Lower lobe of right lung (tissue), 2 donors: ENCODE results near the gene SMO. TPM values are rescaled to one million over a fixed set of nuclear protein-coding genes. Genes with fewer than 3 reads are reported as not detected.

Source experiments
- ATAC-seq, 2 donors: fragments of 200-7000 bp; cut with Tn5 transposase; one replicate each; pipeline ENCODE4 v1.9.1; 2020 to 2022; ENCODE audit warnings: mild to moderate bottlenecking in 2 of 2, moderate library complexity in 2 of 2
- DNase-seq: peaks from one replicate; pipeline ENCODE4 v3.0.0-alpha.2; 2020
- H3K27ac ChIP-seq: fragments of 200-600 bp; one replicate; pipeline ENCODE4 v1.8.0; 2022
- H3K27me3 ChIP-seq: fragments of 200-600 bp; one replicate; pipeline ENCODE4 v1.8.0; 2022; ENCODE audit warnings: low read depth
- H3K36me3 ChIP-seq: fragments of 200-600 bp; one replicate; pipeline ENCODE4 v1.8.0; 2022; ENCODE audit warnings: mild to moderate bottlenecking
- H3K4me1 ChIP-seq: fragments of 200-600 bp; one replicate; pipeline ENCODE4 v1.8.0; 2022
- H3K4me3 ChIP-seq: fragments of 200-600 bp; one replicate; pipeline ENCODE4 v1.8.0; 2022; ENCODE audit warnings: mild to moderate bottlenecking
- H3K9me3 ChIP-seq: fragments of 200-600 bp; one replicate; pipeline ENCODE4 v1.8.0; 2022
- intact Hi-C: fragments of 100-400 bp; cut with DNase I; formaldehyde crosslinking; loops from one replicate; pipeline ENCODE4 v1.11.0; 2022
- total RNA-seq: library from RNA; stranded (reverse); fragmentation: NEBNext Ultra II Directional; extraction: Animal tissue kit (Norgen Biotek cat#: 25700); gene quantifications from one replicate; pipeline ENCODE4 v1.2.1, GENCODE V29; 2021
- TF ChIP-seq, protein P1 (sequence below): fragments of 200-600 bp; IDR thresholded peaks from one replicate; pipeline ENCODE4 v1.8.0; 2022; ENCODE audit warnings: antibody characterized with exemption, mild to moderate bottlenecking
- donor health status: DM: no; HTN: yes; CAD: no; lungs with severe emphysema.

The SMO gene
- total RNA-seq, 1 donor from 2014 or later, result 3.1 TPM

DNA sequence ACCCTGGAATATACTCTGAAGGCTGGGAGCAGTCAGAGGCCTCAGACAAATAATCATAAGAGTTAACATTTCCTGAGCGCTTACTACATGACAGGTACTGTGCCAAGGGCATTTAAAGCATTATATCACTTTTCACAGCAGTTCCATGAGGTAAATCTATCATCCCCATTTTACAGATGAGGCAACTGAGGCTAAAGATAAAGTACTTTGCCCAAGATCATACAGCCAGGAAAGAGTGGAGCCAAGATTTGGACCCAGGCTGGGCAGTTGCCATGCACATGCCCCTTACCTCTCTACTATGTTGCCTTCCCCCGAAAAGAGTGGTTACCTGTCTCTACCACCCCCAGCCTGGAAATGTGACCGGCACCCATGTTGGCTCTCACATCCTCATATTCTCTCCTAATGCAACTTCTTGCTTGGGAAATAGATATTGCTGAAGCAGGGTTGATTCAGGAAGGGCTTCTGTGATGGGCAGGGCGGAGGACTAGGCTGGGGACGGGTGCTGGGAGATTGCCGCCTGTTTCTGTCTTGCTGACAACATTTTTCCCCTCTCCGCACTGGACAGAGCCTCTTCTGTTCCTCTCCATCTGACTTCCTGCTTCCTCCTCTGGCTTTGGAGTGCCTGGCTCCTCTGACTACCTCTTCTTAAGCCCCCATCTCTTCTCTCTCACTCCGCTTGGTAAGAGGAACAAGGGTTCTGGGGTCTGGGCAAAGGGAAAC is 13.8 kb downstream of the SMO start:
- Histone ChIP-seq H3K36me3 (no peaks in the 10 kb centered on the region), H3K4me3 (no peak overlapping the region), H3K9me3 (no peaks in the 10 kb centered on the region), H3K27ac (no peak overlapping the region), H3K4me1 (no peaks in the 10 kb centered on the region), H3K27me3 (no peaks in the 10 kb centered on the region)
- ATAC-seq (peak; percentile 36 to 55), DNase-seq (no peak)
- intact Hi-C loops, result no loop called here
- TF ChIP-seq, protein P1, sequence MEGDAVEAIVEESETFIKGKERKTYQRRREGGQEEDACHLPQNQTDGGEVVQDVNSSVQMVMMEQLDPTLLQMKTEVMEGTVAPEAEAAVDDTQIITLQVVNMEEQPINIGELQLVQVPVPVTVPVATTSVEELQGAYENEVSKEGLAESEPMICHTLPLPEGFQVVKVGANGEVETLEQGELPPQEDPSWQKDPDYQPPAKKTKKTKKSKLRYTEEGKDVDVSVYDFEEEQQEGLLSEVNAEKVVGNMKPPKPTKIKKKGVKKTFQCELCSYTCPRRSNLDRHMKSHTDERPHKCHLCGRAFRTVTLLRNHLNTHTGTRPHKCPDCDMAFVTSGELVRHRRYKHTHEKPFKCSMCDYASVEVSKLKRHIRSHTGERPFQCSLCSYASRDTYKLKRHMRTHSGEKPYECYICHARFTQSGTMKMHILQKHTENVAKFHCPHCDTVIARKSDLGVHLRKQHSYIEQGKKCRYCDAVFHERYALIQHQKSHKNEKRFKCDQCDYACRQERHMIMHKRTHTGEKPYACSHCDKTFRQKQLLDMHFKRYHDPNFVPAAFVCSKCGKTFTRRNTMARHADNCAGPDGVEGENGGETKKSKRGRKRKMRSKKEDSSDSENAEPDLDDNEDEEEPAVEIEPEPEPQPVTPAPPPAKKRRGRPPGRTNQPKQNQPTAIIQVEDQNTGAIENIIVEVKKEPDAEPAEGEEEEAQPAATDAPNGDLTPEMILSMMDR, result no peak

DNA sequence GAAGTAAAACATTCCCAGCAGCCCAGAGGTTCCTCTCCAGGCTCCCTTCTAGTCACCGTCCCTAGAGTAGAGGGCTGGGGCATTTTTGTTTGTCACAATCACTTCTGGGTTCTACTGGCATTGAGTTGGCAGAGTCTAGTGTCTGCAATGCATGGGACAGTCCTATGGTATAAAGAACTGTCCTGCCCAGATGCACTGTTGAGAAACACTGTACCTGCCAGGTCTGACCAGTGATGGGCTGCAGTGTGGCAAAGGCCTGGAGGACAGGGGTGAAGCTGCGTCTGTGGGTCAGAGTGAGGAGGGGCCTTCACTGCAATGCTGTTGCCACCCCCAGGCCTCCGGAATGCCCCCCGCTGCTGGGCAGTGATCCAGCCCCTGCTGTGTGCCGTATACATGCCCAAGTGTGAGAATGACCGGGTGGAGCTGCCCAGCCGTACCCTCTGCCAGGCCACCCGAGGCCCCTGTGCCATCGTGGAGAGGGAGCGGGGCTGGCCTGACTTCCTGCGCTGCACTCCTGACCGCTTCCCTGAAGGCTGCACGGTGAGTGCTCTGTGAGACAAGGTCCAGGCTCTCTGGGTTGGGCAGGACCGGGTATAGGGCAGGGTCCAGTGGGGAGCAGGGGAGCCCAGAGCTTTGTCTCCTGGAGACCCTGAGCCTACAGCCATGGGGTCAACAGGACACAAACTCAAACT is 14.8 kb downstream of the SMO start:
- Histone ChIP-seq H3K9me3 (no peaks in the 10 kb centered on the region), H3K36me3 (no peaks in the 10 kb centered on the region), H3K27me3 (no peaks in the 10 kb centered on the region), H3K4me3 (no peak overlapping the region), H3K4me1 (no peaks in the 10 kb centered on the region), H3K27ac (no peak overlapping the region)
- DNase-seq (no peak), ATAC-seq (peak in 1 of 2 donors; percentile 8)
- intact Hi-C loops, result no loop called here
- TF ChIP-seq, protein P1, result no peak

DNA sequence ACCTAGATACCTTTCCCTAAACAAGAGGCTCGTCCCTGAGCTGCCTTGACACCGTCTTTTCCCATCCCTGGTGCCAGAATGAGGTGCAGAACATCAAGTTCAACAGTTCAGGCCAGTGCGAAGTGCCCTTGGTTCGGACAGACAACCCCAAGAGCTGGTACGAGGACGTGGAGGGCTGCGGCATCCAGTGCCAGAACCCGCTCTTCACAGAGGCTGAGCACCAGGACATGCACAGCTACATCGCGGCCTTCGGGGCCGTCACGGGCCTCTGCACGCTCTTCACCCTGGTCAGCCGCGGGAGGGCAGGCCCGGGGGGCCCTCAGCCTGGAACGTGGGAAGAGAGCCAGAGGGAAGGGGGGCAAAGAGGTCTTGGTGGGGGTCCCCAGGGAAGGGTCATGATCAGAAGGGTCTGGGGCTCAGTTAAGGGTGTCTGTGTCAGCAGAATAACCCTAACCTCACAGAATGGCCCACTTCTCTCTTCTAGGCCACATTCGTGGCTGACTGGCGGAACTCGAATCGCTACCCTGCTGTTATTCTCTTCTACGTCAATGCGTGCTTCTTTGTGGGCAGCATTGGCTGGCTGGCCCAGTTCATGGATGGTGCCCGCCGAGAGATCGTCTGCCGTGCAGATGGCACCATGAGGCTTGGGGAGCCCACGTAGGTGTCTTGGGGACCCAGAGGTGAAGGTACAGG is 16.8 kb downstream of the SMO start:
- no peaks in the 10 kb centered on the region for H3K36me3 ChIP-seq
- intact Hi-C loops, result no loop called here
- no peak overlapping the region for H3K27ac ChIP-seq
- H3K4me1 ChIP-seq, result no peaks in the 10 kb centered on the region
- H3K4me3 ChIP-seq, result no peak overlapping the region
- TF ChIP-seq, protein P1, result no peak
- H3K27me3 ChIP-seq, result no peaks in the 10 kb centered on the region
- ATAC-seq (no peak), DNase-seq (no peak)
- H3K9me3 ChIP-seq, result no peaks in the 10 kb centered on the region

DNA sequence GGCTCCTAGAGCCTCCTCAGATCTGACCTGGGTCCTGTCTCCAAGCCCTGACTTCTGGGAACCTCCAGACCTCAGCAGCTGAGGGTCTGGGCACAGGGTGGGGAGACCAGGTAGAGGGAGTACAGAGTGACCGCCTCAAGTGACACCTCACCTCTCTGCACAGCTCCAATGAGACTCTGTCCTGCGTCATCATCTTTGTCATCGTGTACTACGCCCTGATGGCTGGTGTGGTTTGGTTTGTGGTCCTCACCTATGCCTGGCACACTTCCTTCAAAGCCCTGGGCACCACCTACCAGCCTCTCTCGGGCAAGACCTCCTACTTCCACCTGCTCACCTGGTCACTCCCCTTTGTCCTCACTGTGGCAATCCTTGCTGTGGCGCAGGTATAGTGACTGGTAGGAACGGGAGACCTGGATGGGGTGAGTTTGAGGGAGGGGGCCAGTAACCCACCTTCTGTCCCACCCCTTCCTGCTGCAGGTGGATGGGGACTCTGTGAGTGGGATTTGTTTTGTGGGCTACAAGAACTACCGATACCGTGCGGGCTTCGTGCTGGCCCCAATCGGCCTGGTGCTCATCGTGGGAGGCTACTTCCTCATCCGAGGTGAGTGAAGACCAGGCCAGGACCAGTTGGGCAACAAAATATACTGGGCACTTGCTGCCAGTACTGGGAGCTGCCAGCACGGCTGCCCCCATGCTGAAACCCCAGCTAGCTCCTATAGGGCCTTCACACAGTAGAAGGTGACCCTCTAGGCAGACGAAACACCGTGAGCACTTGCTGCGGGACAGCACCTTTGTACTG is 17.8 kb downstream of the SMO start:
- no peaks in the 10 kb centered on the region for H3K4me1 ChIP-seq
- intact Hi-C loops, result no loop called here
- no peaks in the 10 kb centered on the region for H3K36me3 ChIP-seq
- TF ChIP-seq, protein P1, result no peak
- ATAC-seq, result no peak
- no peaks in the 10 kb centered on the region for H3K9me3 ChIP-seq
- H3K27me3 ChIP-seq, result no peaks in the 10 kb centered on the region
- H3K27ac ChIP-seq, result no peak overlapping the region
- no peak for DNase-seq
- no peak overlapping the region for H3K4me3 ChIP-seq

DNA sequence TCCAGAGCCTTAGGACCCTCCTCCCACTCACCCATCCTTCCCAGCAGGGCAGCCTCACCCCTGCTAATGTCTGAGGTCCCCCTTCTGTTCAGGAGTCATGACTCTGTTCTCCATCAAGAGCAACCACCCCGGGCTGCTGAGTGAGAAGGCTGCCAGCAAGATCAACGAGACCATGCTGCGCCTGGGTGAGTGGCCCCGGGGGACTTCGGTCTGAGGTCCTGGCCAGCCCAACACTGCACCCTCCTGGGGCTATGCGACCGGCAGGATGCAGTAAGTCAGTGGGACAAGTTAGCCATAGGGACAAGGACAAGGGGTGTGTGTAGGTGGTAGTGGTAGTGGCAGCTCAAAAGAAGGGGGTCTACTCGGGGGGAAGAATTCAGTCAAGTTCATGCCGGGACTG is 20.2 kb downstream of the SMO start:
- H3K4me1 ChIP-seq, result no peaks in the 10 kb centered on the region

More for the DNA sequence above, 20.2 kb downstream of the SMO start:
- Histone ChIP-seq H3K27ac (no peak overlapping the region), H3K9me3 (no peaks in the 10 kb centered on the region), H3K4me3 (no peak overlapping the region), H3K27me3 (no peaks in the 10 kb centered on the region), H3K36me3 (no peaks in the 10 kb centered on the region)
- no peak for DNase-seq
- intact Hi-C loops, result no loop called here
- ATAC-seq, result no peak
- TF ChIP-seq, protein P1, result no peak
